GM06990 (cell line): Measurements from ENCODE around the gene ROPN1B.
"Not testable (repeated sequence)": the region's sequence is repeated elsewhere in the genome, so short reads cannot be mapped to it uniquely, and the experiment has no call there.

Source experiments
- DNase-seq: peaks from one replicate; pipeline ENCODE4 v3.0.0-alpha.2; 2011; ENCODE audit not compliant: insufficient read length; ENCODE audit errors: extremely low read depth
- H3K27me3 ChIP-seq: replicated peaks from 2 replicates; pipeline ENCODE4 v1.6.0; 2011; ENCODE audit warnings: low read length; ENCODE audit not compliant: control insufficient read depth, insufficient read depth
- H3K36me3 ChIP-seq: 2 replicates; pipeline ENCODE4 v1.5.1; 2011; ENCODE audit warnings: low read length; ENCODE audit not compliant: control insufficient read depth, insufficient read depth
- H3K4me3 ChIP-seq: replicated peaks from 2 replicates; pipeline ENCODE4 v1.5.1; 2011; ENCODE audit warnings: low read depth, mild to moderate bottlenecking, control low read depth, low read length
- CTCF ChIP-seq: IDR thresholded peaks from 2 replicates; pipeline ENCODE4 v1.5.1; 2011; ENCODE audit warnings: low read length, control low read depth, mild to moderate bottlenecking, inconsistent platforms; ENCODE audit not compliant: insufficient read depth, poor library complexity, severe bottlenecking

Gene ROPN1B

GRCh38 chr3:125990253-125990970 is 21.4 kb downstream of the ROPN1B start:
- Histone ChIP-seq H3K36me3 (no peaks in the 10 kb centered on the region), H3K27me3 (no peaks in the 10 kb centered on the region), H3K4me3 (no peak overlapping the region)
- no peak for TF ChIP-seq CTCF
- no peak for DNase-seq

GRCh38 chr3:125996751-125997150 is 27.8 kb downstream of the ROPN1B start:
- not testable (repeated sequence) for DNase-seq, H3K36me3 ChIP-seq, H3K4me3 ChIP-seq, H3K27me3 ChIP-seq

DNA sequence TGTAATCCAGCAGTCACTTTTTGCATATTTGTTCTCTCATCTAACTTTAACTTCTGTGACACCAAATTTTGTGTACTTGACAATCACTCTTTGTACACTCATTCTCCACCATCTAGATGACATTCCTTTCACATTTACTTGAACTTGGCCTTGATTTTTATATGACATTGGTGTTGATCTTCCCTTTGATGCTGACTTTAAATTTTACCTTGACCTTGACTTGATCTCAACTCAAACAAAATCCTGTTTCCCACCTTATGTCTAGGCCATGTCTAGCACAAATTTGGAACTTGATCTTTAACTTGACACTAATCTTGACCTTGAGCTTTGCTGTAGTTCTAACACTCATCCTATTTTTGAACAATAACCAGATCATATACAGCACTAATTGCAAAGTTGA is 33.2 kb downstream of the ROPN1B start:
- Histone ChIP-seq H3K4me3 (no peak overlapping the region), H3K27me3 (no peaks in the 10 kb centered on the region), H3K36me3 (peaks cover 3% of the 10 kb centered on the region; the same call in 1 of the 2 replicates)
- TF ChIP-seq CTCF, result no peak
- no peak for DNase-seq

GRCh38 chr3:126003447-126004190 is 34.6 kb downstream of the ROPN1B start:
- Histone ChIP-seq H3K4me3 (no peak overlapping the region), H3K36me3 (peaks cover 6% of the 10 kb centered on the region), H3K27me3 (no peaks in the 10 kb centered on the region)
- no peak for TF ChIP-seq CTCF
- DNase-seq, result no peak

DNA sequence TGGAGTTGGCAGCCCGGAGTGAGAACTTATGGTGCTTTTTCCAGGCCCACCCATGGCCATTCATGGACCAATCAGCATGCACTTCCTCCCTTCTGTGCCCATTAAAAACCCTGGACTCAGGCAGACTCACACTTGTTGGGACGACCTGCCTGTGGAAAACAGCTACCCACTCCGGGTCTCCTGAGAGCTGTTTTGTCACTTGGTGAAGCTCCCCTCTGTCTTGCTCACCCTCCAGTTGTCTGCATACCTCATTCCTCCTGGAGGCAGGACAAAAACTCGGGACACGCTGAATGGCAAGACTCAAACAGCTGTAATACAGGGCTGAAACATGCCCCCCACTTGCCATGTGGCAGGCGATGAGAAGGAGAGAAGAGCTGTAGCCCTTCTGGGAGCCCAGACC is 35.2 kb downstream of the ROPN1B start:
- no peaks in the 10 kb centered on the region for H3K27me3 ChIP-seq
- DNase-seq, result no peak
- no peak for TF ChIP-seq CTCF
- H3K4me3 ChIP-seq, result no peak overlapping the region
- peaks cover 6% of the 10 kb centered on the region for H3K36me3 ChIP-seq

DNA sequence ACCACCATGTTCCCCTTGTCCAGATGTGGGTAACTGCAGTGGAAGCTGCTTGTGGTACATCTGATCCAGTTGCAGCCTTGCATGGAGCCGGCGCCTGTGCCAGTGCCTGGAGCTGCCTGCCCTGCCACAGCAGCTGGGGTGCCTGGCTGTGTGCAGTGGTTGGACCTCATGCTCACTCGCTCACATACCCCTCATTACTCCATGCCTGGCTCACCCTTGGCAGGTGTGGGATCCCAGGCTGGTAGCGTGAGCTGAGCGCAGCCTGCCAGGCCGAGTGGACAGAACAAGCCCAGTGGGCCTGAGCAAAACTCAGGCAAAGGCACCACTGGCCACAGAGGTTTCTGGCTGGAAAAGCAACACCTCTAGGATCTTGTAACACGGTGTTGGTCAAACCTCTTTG is 35.7 kb downstream of the ROPN1B start:
- no peak for TF ChIP-seq CTCF
- no peak overlapping the region for H3K4me3 ChIP-seq

More for the DNA sequence above, 35.7 kb downstream of the ROPN1B start:
- Histone ChIP-seq H3K36me3 (peaks cover 6% of the 10 kb centered on the region), H3K27me3 (no peaks in the 10 kb centered on the region)
- no peak for DNase-seq
